ENCODE measurements around the gene A2M.

The A2M gene

DNA sequence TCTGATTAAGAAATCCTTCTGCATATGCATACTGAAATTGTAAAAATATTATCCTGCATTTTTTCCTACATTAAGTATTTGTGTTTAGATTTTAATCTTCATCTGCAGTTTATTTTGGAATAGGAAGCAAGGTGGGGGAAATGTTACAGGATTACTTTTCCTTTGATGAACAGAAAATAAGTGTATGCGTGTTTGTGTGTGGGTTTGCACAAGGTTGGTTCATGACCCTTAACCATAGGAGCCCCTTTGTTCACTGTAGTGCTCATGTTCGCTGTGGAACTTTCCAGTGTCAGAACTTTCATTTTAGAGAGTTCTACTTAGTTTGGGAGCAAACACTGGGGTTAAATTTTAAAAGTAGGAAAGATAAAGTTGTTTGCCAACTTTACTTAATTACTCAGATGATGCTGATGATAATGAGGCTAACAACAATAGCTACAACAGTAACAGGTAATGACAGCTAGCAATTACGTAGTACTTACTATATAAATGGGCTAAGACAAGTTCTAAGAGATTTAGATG, 6.4 kb upstream of the A2M start:
- DNase-seq (ENCODE audit: low read depth) = no peak

DNA sequence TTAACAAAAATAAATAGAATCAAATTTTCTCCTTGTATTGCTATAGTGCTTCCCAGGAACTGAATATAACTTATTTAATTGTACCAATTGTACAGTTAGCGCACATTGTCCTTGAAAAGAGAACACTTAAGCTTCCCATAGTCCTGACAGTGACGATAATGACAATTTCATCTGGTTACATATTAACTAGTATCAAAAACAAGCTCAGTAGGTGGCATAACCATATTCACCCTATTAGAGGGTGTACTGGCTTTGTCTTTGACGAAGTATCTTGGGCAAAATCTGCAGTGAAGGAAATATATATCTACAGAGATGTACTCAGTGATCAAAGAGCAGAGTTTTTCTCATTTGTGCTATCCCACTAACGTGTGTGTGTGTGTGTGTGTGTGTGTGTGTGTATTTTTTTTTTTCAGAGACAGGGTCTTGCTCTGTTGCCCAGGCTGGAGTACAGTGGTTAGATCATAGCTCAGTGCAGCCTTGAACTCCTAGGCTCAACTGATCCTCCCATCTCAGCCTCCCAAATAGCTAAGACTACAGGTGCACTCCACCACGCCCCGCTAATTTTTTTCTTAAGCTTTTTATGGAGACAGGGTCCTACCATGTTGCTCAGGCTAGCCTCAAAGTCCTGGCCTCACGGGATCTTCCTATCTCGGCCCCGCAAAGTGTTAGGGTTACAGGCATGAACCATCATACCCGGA, 4.9 kb upstream of the A2M start:
- no peak for DNase-seq (ENCODE audit: low read depth)

DNA sequence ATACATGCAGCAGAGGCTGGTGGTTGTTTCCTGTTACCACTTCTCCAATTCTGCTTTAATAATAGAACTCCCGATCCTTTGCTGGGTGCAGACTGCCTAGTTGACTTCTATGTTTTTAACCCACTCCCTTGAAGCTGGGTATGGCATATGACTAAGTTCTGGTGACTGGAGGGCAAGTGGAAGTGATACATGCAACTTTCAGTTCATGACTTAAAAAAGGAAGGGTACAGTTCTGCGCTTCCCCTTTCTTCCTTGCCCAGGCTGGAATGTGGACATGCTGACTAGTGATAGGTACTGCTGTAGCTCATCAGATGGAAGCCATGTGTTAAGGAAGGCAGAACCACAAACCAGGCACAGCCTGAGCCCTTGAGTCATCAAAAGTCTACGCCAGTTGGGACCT, 2.4 kb upstream of the A2M start:
- DNase-seq (ENCODE audit: low read depth) = no peak

DNA sequence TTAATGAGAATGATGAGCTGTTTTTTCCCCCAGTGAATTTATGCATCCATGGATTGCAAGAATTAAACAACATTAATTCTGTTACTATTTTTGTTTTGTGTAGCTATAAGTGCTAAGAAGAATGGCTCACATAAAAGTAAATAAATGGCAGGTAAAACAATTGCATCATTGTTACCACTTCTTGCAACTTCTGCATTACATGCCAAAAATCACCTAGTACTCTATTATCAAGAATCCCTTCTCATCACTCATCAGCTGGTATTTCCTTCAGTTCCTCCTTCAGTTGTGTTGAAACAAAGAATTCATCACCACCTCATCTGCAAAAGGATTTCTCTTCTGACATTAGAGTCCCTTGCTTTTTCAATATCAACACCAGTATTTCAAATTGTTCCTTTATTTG, 773 bp downstream of the A2M start:
- no peak for DNase-seq (ENCODE audit: low read depth)

DNA sequence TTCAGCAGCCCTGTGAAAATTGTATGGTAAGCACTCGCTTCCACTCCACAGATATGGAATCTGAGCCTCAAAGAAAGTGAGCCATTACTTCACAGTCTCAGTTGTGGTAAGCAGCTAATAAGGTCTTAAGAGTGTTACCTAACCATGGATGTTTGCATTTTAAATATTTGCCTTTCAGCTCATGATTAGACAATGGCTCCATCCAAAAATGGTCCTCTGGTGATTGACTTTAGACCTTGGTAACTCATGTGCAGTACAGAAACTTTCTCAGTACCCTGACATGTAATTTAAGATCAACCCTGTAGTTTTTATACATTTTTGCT, 1.8 kb downstream of the A2M start:
- no peak for DNase-seq (ENCODE audit: low read depth)

DNA sequence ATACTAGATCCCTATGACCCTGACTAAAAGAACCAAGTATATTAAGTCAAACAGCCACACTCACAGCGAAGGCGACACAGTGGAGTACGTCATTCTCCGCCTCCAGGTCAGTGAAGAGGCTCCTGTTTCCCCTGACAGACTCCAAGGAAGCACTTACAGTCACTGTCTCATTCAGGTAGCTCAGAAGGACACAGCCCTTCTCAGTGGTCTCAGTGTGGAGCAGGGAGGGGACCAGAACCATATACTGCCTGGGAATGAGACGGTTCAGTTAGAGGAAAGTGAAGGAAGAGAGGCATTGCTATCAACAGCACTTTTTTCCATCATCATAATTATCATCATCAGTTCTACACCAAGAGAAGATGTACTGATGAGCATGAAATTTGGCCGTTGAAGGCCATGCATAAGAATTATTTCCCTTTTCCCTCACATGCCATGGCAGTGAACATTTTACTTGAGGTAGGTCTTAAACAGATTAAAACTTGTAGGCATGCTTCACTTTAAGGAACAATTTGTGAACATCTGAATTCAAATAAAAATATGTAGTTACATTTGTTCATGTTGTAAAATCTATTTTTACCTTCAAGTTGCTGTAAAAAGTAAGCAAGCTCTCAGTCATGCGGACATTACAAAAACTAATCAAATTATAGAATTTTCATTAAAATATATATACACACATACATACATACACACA, 2.3 kb downstream of the A2M start:
- no peak for DNase-seq (ENCODE audit: low read depth)

DNA sequence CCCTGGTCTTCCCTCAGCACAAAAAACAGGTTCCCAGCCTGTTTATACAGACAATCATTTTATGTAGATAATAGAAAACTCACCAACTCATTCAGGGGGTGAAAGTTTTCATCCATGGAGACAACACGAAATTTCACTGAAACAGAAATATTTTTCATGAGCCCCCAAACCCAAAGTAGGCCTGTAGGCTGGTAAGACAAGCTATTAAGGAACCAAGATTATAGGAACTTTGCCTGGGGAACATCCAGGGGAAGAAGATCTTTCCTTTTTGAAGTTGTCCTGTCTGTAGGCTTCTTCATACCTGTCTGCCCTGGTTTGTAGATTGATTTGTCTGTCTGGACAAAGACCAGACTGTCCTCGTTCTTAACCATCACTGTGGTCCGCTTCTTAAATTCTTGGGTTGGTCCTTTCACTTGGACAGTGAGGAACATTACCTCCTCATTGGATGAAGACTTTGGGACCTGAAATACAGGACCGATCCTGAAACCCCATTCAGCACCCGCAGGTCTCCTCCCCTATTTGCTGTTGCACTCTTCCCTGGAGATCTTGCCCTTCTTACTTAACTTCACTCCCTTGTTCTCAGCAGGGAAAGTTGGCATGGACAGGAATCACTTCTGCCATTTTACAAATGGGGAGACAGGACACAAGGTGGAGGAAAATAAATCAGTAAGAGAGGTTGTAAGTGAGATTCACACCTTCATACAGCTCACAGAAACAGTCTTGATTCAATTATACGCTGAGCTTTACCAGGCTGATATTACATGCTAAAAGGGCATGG, 3.5 kb downstream of the A2M start:
- no peak for DNase-seq (ENCODE audit: low read depth)

DNA sequence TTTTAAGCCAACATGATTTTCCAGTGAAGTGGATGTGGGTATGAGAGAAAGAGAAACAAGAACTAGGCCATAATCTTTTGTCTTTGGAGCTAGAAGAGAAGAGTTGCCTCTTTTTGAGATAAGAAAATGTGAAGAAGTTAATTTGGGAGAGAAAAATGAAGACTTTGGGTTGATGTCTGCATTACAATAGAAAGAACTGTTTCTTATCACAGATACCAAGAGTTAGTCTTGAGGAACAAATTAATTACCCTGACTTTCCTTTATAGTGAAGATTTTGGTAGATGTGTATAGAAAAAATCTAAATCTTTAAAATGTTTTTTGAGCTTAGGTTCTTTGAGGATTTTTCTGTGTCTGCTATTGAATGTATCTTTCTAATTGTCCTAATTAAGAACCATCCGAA, 4.2 kb downstream of the A2M start:
- no peak for DNase-seq (ENCODE audit: low read depth)

DNA sequence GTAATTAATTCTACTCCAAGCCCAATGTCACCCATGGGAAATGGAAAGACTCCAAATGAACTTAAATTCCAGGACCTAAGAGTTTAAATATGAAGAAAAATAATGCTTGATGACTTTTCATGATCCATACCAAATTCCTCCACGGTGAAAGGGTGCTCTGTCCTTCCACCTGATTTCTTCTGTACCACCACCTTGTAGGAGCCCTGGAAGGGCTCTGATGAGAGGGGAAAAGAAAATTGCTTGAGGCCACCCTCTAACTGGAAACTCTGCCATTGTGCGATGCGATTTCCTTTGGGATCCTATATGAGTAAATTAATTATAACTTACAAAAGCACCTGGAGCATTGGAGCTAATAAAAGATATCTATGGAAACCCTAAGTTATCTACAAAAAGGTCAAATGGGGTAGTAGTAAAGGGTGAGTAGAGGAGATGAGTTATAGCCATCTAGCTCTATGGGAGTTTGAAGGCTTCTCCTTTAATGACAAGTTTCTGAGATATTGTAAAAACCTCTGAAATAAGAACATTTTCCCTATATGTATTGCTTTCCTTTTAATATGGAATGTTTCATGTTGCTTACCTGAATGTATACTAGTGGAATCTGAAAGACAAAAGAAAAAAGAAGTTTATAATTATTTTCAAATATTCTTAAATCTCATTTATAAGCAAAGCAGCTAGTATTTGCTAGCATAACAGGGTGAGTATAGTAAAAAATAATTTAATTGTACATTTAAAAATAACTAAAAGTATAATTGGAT, 5.8 kb downstream of the A2M start:
- no peak for DNase-seq (ENCODE audit: low read depth)

DNA sequence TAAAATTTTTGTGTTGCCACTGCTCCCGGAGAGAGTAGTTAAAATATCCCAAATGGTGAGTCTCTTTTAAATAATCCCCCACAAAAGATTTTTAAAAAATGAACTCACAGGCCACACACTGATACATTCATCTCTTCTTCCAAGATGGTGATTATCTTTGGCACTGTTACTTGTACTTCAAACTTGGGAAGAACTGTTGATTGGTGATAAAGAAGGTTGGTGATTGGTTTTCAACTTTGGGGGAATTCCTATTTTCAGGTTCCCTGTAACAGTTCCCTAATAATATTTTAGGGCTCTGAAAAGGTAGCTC, 6.6 kb downstream of the A2M start:
- DNase-seq (ENCODE audit: low read depth) = no peak

DNA sequence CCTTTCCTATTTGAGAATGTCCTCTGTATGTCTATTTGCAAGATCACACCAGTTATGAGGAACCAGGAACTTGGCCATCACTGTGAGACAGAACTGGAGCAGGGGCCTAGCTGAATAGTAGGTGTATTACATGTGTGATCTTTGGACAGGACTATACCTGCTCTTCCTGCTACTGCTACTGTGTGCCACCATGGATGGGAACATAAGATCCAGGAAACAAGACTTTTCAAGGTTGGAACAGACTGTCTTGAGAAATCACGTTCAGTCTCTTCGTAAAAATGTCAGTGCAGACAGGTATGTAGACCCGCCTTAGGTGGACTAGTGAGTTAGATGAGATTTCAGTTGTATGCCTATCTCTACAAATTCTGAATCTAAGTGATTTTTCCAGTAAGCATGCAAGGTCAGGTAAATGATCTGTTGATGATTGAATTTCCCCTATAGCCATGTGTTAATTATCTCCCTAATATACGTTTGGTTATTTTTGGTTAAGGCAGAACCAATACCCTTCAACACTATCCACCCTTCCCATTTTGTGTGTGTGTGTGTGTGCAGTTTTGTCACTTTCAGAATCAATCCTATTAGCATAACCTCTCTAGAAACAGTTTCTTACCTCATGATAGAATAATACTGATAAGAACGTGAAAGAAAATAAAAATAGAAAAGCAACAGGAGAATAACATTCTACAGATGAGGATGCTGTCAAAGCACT, 7.1 kb downstream of the A2M start:
- DNase-seq (ENCODE audit: low read depth) = no peak

DNA sequence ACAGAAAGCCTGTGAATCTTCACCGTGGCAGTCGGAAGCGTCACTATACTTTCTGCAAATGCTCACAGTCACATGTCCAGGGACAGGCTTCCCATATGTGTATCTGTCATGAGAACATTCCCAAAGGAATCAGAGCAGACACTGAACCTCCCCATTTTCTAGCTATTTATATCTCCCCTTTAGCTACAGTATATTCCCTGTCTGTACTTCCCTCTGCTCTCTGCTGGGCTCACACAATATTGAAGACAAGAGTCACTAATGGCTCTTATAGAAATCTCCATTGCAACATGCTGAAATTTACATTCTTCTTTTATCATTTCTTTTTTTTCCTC, 8.2 kb downstream of the A2M start:
- no peak for DNase-seq (ENCODE audit: low read depth)

DNA sequence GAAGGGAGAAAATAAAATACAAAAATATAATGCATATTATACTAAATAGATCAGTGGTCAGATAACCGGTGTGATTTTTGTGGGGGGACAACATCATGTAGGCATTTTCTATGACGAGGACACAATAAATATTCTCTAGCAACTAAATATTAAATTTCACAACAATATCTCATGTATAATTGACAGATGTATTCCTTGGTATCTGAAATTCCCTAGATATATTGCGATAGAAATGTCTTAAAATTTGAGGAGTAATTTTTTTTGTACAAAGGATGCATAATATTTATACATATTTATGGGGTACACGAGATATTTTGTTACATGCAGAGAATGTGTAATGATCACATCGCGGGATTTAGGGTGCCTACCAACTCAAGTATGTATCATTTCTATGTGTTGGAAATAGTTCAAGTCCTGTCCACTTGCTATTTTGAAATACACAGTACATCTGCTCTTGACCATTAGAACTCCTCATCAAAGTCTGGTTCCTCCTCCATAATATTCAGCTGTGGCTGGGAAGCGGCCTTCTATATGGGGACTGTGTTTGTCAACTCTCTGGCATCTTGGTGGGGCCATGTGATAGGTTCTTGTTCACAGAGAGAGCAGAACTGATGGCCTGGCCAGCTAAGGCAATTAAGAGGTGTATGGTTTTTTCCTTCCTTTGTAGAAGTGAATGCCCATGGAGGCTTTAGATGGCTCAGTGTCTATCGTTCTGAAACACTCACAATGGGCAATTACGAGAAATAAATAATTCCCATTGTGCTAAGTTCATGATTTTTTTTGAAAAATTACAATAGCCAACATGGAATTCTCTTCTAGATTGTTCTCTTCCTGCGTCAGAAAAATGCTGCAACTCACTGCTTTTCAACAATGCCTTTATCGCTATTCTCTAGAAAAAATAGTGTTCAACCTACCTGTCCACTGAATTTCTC, 8.8 kb downstream of the A2M start:
- DNase-seq (ENCODE audit: low read depth) = no peak

DNA sequence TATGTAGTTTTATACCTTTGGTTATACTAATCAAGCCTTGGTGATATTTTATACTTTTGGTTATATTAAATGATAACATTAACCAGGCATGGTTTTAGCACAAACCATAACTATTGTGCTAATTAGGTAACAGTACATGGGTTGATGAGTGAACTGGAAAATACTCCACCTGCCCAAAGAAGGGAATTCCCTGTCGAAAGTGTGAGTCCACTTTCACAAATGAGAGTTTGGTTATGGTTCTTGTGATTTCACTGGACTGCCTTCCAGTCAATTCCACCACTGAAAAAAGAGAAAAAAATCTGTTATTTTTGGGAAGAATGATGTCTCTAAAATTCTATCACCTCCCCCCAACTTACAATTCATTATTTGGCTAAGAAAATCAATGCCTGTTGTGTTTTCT, 9.7 kb downstream of the A2M start:
- DNase-seq (ENCODE audit: low read depth) = no peak

DNA sequence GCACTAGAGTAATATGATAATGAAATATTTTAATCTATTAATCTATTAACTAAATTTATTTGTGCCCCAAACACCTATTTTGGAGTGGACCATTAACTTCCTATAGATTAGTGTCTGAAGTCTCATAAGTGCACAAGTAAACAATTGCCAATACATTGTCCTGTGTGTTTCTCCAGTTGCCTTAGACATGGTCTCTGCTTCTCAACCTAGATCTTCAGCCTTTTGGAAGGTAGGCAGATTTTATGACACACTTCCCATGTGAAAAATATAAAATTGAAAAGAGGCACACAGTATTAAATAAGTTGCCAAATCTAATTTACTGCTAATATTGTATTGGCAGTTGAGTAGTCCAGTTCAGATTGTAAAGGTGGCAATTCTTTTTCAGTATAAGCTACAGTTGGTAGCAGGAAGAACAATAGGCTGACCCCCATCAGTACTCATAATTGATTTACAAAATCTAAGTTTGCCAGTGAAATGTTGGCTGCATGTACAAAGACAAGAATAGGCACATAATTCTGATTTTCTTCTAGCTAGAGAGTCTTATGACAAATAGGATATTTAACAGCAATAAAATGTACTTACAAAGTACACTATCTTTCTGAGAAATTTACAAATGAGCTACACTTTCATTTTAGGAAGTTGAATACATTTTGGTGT, 10.8 kb downstream of the A2M start:
- no peak for DNase-seq (ENCODE audit: low read depth)

DNA sequence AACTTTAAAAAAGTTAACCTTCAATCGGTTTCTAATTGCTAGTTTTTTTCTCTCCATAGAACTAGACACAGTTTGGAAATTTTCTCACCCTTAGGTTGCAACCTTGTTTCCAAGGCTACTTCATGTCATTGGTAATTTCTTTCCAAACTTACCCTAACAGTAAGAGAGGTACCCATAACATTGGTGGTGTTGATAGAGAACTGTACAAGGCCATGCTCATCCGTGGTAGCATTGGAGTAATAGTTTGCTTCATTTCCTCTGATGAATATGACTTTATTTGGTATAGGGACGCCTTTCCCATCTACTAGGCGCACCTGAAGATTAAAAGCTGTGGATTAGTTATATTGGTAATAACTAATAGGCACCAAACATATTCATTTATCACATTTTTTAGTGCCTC, 11.6 kb downstream of the A2M start:
- DNase-seq (ENCODE audit: low read depth) = no peak

DNA sequence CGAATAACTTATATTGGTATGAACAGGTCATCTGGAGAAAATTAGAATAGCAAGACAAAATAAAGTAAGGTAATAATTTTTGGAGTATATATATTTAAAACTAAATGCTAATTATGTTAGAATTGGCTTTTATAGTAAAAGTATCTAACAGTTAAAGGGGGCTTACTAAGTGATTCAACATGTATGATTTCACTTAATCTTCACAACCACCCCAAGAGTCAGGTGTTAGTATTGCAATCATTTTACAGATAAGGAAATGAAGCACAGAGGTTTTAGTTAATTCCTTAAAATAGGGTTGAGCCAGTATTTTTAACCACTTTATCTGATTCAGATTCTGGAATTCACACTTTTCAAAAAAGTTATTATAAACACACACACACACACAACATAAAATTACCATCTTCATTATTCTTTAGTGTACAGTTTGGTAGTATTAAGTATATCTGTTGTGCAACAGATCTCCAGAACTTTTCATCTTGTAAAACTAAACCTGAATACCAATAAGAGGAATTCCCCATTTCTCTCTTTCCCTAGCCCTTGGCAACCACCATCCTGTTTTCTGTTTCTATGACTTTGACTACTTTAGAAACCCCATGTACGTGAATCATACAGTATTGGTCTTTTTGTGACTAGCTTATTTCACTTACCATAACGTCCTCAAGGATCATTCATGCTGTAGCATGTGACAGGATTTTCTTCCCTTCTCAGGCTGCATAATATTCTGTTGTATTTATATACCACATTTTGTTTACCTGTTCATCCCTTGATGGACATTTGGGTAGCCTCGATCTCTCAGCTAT, 12.5 kb downstream of the A2M start:
- no peak for DNase-seq (ENCODE audit: low read depth)

DNA sequence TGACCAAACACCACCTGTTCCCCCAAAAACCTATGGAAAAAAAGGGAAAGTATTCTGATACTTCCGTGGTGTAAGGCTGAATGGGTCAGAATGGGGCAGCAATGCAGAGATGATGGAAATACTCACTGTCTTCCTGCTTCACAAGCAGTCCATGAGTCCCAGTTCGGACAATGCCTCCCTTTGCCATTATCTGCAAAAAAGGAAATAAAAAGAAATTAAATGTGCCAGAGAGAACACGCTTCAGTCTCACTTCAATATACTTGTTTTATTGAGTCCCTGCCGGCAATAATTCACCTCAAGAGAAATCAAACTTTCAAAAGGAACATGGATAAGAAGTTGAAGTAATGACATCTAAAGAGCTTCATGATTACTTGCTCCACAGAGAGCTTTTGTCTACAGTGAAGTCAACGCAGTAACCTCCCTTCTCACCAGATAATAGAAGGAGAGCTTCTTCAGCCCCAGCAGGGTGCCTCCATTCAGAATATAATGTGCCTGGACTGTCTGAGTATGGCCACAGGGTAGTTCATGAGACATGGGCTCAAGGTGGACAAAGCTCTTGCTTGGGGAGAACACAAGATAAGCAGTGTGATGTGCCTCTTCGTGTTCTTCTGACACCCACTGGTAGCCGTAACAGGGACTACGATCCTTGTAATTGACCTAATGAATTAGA, 14.6 kb downstream of the A2M start:
- no peak for DNase-seq (ENCODE audit: low read depth)

DNA sequence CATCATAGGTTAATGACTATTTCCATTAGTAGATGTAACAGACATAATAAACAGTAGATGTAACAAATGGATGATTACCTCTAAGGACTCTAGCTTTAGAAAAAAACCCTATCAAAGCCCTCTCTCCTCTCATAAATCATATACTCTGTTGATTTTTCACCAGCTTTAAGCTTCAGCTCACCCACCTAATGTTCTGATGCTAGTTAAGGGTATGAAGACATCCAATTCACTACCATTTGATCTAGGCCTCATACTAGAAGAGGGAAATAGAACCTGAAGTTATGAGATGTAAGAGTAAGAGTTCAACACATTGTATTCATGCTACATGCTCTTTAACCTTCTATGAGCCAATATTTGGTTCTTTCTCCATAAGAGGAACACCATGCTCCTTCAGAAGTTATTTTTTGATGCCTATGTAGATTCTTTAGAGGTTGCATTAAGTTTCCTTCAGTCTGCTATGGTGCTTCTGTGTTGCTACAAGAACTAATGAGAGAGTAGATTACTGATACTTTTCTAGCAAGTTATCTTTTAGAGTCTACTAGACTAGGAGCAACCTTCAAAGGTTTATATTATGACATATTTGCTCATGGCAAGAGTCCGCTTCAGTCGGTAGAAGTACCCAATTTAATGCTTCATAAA, 16.0 kb downstream of the A2M start:
- DNase-seq (ENCODE audit: low read depth) = no peak

Data from stimulated activated CD8-positive, alpha-beta memory T cell treated with anti-CD3 and anti-CD28 coated beads, Interleukin-4, amount 100 ng/mL, for 24 hours (primary cell).